HG03159 (cell line): Measurements from ENCODE around the gene CLEC20A.
A peak's percentile ranks its signal among the peaks of the same experiment; 100 is the strongest.
"Not testable (repeated sequence)": the region's sequence is repeated elsewhere in the genome, so short reads cannot be mapped to it uniquely, and the experiment has no call there.

Experiments
- ATAC-seq: cut with Tn5 transposase; IDR thresholded peaks from one replicate; pipeline ENCODE4 v1.9.1; 2021; ENCODE audit warnings: mild to moderate bottlenecking, moderate library complexity; ENCODE audit not compliant: unreplicated experiment

Gene CLEC20A

GRCh38 chr1:178529364-178530036 is 32.7 kb upstream of the CLEC20A start:
- no peak for ATAC-seq

- no peak for ATAC-seq
These were observed 32.2 kb upstream of the CLEC20A start for GRCh38 chr1:178528953-178529335.

DNA sequence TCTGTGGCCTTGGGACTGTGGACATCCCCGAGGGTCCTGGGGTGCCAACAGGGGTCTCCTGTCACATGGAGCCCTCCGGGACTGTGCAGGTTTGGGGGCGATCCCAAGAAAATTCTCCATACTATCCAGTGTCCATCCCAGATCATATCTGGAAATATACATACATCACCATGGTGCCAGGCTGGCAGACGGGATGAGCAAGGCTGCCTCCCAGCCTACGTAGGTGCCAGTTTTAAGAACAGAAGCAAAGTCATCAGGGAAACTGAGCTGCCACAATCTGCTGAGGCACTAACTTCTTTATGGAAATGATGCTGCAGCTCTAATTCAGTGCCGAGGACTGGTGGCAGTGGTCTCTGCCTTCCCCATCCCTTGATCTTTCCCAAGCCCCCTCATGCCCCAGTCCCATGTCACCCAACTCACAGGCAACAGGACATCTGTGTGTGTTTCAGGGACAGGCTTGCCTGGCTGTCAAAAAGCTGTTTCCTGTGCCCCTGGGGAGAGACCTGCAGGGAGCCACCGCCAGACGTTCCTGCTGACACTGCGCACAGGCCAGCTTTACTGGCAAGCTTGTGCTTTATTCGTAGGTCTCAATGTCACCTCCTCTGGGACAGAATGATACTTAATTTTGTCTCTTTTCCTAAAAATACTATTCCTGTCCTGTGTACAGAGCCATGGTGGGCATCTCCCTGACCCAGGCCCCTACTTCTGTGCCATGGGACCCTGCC is 31.6 kb upstream of the CLEC20A start:
- no peak for ATAC-seq

DNA sequence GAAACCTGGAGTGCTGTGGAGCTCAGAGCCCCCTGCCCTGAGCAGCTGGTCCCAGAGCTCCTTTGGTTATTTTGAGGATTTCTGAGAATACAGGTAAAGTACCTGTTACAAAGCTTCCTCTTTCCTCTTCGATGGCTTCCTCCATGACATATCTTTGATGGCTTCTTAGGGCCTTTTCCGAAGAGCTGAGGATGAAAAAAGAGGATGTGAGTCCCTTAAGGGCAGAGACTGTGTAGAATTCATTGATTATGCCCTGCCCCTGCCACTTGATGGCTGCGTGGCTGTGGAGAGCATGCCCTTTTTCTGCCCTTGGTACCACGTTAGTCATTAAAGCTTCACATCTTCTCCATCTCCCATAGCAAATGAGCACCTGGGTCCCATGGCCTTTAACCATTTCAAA is 30.4 kb upstream of the CLEC20A start:
- no peak for ATAC-seq

- no peak for ATAC-seq
These were observed 24.5 kb upstream of the CLEC20A start for GRCh38 chr1:178521241-178521640.

GRCh38 chr1:178520803-178521202 is 24.0 kb upstream of the CLEC20A start:
- no peak for ATAC-seq

DNA sequence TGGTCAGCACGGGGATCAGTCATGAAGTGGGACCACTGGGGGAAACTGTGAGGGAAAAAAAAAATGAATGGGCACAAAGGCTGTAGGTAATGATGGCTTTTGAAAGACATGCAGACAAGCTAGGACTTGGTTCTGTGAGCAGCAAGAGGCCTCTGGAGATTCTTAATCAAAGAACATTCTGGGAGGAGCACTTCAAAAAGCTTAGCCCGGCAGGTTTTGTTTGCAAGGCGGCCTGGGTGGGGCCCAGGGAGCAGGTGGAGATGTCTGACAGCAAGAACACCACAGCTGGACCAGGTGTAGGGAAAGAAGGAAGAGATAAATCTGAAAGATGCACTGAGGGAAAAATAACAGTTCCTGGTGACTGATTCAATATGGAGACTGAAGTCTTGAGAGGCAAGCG is 22.1 kb upstream of the CLEC20A start:
- ATAC-seq = no peak

GRCh38 chr1:178516110-178516509 is 19.3 kb upstream of the CLEC20A start:
- no peak for ATAC-seq

- ATAC-seq = no peak
These were observed 16.7 kb upstream of the CLEC20A start for GRCh38 chr1:178513278-178513983.

GRCh38 chr1:178512566-178513277 is 16.0 kb upstream of the CLEC20A start, which contains the start of gene TEX35:
Gene TEX35 (plus strand): TSS chr1:178513109. CDS start chr1:178513189, 80 bp downstream.
- ATAC-seq = no peak

GRCh38 chr1:178510155-178510554 is 13.4 kb upstream of the CLEC20A start:
- no peak for ATAC-seq

DNA sequence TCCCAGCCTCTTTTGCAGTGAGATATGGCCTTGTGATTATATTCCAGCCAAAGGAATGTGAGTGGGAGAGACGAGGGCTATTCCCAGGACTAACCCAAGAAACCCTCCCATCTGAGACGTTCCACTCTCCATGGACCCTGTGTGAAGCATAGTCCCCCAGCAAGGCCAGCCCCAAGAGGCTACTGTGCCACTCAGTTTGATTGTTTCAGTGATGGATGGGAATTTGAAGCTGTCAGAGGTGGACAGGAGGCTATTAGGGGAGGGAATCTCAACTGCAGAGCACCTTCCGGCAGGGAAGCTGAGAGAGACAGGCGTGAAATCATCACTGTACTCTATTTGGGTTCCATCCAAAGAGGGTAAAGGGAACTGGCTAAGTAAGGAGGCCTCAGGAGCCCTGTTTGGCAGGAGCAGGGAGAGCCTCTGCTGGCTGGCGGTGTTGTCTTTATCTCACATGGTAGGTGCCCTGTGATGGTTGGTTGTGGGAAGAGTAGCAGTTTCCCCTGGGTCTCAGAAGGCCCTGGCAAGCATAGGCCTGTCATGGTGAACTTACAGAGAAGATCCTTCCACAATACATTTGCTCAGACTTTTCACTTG is 12.7 kb upstream of the CLEC20A start:
- no peak for ATAC-seq

DNA sequence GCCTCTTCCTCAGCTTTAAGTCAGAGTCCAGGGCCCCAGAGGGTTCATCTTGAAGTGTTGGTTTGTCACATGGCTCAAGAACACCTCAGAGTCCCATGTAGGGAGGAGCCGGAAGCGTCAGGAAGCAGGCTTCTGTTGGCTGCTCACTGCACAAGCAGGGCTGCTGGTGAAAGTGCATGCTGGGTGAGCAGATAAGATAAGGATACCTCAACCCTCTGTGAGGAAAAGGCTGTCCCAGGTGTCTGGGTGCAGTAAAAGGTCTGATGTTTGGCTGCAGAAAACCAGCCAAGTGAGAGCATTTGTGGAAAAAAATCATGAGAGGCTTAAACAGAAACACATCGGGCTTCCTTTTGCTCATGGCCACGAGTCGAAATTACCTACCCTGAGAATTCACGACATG is 9.9 kb upstream of the CLEC20A start:
- ATAC-seq = no peak

DNA sequence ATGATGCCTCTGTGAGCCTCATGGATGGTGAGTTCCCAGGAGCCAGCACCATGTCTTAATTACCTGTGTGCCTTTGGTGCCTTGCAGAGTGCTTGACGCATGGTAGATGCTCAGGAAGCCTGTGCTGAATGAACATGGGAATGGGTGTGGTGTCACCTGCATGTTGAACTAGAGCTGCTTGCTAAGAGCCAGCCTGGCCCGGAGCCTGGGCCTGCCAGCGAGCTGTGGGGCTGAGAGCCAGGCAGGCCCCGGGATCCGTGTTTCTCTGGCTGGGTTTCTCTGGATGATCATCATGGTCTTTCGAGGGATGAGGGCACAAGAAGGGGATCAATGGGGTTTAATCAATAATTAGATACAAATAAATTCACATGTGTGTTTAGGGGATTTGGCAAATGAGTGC is 9.4 kb upstream of the CLEC20A start:
- no peak for ATAC-seq

DNA sequence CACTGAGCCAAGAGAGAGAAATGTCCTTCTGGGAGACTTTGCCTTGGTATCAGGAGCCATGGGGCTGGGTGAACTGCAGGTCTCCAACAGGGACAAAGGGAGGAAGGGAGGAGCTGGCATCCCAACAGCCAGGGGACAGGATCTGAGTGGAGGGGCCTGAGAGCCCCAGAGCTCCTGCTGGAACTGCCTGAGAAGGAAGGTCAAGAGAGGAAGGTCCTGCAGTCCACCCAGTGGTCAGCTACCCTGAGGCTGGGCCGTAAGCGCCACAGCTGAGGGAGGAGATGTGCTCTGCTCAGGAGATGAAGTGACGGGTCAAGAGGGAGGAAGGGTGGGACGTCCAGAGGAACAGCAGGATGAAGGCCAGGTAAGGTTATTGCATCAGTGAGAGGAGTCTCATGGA is 7.5 kb upstream of the CLEC20A start:
- no peak for ATAC-seq

- ATAC-seq = no peak
These were observed 7.1 kb upstream of the CLEC20A start for GRCh38 chr1:178503849-178504248.

DNA sequence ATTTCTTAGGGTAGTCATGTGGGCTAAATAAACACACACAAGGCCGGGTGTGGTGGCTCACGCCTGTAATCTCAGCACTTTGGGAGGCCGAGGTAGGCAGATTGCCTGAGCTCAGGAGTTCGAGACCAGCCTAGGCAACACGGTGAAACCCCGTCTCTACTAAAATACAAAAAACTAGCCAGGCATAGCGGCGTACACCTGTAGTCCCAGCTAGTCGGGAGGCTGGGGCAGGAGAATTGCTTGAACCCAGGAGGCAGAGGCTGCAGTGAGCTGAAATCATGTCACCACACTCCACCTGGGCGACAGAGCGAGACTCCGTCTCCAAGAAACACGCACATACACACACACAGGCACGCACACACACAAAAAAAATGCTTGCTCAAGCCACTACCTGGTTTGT is 6.6 kb upstream of the CLEC20A start:
- not testable (repeated sequence) for ATAC-seq

GRCh38 chr1:178502856-178503255 is 6.1 kb upstream of the CLEC20A start:
- no peak for ATAC-seq

DNA sequence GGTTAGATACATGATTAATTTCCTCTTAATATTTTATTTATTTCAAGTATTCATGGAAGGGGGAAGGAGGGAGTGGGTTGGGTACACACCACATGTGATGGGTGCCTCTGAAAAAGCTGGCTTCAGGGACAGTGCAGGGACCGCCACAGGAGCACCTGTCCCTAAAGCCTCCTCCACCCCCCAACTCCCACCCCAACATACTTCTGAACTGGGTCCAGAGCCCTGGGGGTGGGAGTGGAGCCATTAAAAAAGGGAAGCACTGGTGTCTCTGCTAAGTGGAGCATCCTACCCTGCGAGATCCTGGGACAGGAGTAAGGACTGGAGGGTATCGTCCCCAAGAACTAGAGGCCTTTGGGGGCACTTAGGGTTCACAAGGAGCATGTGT is 5.6 kb upstream of the CLEC20A start:
- no peak for ATAC-seq

DNA sequence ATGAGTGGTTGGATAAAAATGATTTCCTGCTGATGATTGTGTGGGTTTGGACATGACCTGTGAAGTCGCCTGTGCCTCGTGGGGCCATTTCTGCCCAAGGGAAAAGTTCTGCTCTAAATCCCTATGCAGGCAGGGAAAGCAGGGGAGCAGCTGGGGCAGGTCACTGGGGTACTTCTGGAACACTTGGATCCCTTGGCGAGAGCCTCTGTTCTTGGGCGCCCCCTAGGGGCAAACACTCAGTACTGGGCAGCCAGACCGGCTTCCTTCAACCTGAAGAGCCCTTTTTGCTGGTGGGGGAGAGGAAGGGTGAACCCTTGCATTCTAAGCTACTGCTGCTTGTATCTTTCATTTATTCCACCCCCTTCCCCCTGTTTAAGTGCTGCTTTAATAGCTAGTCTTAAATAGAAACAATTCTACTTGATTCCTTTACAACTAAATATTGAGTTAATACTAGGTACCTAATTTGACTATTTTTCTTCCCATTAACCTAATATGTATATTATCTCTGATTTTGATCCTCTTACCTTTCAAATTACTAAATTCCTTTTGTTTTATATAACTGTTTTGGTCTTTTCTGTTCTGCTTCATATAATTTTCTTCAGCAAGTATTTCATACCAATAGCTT is 5.1 kb upstream of the CLEC20A start:
- peak; percentile 93 for ATAC-seq
